NCI-H345 (cell line): ENCODE measurements around the gene POC1B.

Experiments used
- DNase-seq: peaks from one replicate; lab custom pipeline; 2025; lab: John Stamatoyannopoulos, UW

Gene POC1B

GRCh38 chr12:89525824-89526770 lies at the start of gene POC1B:
TSS of gene POC1B (minus strand) at chr12:89526047. CDS start at chr12:89525895, 152 bp downstream.
- peak; percentile 80 for DNase-seq

- no peak for DNase-seq
Observed at GRCh38 chr12:89575374-89575773, 49.5 kb upstream of the POC1B start.

DNA sequence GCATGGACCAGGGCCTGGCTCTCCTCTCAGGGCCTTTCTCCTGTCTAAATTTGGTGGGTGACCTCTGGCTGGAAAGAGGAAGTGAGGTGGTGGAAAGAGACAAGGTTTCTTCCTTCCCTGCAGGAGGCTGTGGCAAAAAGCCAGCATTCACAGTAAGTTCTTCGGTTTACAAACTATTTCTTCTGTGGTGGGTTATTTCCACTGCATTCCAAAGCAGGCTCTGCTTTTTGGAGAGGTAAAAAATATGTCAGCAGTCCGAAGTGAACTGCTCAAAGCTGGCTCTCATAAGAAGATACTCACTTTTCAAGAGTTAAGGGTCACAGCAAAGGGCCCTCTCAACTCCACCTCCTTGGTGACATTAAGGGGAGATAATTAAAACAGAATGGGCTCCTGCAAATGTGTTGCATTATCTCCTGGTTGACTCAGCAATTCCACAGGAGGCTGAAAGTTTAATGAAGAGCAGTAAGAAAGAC lies 48.9 kb upstream of the POC1B start:
- no peak for DNase-seq

DNA sequence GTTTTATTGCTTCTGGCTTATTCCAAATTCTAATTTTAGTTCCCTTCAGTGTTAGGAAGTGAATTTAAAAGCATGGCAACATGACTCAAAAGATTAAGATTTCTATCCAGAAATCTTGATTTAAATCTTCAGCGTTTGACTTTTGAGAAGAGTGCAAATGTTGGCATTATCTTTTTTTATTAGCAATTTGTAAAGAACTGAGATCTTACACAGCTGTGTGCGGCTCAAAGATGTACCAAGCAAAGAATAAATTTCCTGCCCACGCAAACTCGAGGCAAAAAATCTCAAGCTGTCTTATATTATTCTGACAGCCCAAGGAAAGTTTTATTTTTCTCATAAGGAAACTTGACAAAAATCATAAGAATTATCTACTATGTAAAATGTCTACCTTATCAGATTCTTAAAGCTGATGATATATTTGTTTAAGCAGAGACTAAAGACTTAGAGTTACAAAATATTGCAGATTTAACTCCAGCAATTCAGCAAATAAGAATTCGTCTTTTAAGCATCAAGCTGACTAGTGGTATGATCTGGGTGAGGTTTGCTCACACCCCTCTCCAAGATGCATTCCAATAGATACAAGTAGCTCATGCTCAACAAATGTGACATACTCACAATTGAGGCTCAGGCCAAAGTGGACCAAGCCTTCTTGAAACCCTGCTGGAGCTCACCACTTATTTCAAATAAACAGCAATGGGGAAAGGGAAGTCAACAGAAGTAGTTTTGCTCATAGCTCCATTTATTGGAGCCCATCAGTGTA lies 47.4 kb upstream of the POC1B start:
- no peak for DNase-seq

- DNase-seq: no peak
Observed at GRCh38 chr12:89571491-89572195, 45.8 kb upstream of the POC1B start.

- DNase-seq: no peak
Observed at GRCh38 chr12:89568484-89568883, 42.6 kb upstream of the POC1B start.

GRCh38 chr12:89567691-89568239 lies 41.9 kb upstream of the POC1B start:
- DNase-seq: no peak

GRCh38 chr12:89566615-89567014 lies 40.8 kb upstream of the POC1B start:
- DNase-seq: no peak

DNA sequence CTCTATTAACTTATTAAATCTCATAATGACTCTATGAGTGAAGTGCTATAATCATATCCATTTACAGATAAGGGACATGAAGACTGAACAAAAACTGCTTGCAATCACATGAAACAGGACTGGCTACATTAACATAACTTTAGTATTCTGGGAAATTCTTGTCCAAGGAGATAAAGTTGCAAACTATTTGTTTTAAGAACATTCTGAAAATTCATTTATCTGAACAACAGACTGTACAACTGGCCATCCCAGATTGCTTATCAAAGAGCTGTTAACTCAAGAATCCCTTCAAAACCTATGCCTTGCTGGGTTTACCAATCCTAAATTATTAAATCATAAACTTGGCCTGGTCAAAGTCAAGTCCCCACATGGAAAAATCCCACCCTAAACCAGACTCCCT lies 39.2 kb upstream of the POC1B start:
- no peak for DNase-seq

DNA sequence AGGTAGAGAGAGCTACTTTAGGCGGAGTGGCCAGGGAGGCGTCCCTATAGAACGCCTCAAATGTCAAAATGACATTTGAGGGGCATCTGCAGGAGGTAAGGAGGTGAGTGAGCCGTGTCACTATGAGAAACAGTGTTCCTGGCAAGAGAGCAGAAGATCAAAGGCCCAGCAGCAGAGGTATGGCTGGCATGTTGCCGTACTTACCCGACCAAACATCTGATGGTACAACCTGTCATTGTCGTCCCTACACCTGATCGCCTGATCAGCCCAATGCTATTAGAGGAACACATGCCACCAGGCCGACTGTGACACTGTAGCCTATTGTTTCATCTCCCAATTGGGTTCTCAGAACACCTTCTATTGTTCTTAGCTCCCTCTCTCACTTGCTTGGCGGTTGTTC lies 33.9 kb upstream of the POC1B start:
- no peak for DNase-seq

DNA sequence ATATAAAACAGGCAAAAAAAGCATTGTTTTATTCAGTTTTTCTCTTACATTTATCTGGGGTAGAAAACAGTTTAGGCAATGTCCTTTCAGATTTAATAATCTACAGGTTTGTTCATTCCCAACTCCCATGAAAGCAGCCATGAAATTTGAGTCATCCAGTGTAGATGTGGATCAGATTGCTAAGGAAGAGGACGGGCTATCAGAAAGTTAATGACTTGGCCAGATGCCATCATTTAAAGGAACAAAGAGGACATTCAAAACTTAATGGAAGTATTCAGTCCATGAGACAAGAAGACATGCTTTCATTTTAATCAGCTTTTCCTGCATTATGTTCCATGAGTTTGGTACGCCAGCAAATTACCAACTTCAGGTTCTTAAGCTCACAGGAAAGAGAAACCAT lies 31.1 kb upstream of the POC1B start:
- DNase-seq: no peak

DNA sequence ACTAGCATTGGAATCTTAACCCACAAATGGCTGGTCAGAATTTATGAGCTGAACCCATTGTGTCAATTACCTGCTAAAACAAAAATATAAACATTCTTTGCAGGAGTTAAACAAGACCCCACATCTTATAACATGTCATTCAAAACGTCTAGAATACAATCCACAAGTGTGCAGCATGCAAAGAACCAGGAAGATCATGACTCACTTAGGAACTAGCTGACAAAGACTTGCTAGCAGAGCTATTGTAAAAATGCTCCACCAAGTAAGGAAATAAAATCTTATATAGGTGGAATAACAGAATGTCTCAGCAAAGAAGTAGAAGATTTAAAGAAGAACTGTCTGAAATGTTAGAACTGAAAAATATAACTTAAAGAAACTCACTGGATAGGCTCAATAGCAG lies 26.5 kb upstream of the POC1B start:
- DNase-seq: no peak

DNA sequence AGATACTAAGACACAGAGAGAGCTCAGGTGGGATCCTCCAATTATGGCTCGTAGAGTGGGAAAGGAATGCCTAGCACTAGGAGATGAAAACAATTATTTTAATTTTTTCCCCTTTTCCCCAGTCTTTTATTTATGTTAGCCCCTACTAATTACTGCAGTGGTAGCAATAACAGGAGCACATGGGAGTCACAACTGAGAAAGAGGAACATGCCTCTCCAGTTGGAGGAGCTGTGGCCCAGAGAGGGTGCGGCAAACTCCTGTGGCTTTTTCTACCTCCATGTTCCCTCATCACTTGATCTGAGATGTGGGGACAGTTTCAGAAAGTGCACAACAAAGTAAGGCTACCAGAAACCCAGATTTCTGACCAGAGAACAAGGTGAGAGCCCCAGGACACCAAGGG lies 25.9 kb upstream of the POC1B start:
- DNase-seq: no peak

- DNase-seq: no peak
Observed at GRCh38 chr12:89547101-89547500, 21.3 kb upstream of the POC1B start.

DNA sequence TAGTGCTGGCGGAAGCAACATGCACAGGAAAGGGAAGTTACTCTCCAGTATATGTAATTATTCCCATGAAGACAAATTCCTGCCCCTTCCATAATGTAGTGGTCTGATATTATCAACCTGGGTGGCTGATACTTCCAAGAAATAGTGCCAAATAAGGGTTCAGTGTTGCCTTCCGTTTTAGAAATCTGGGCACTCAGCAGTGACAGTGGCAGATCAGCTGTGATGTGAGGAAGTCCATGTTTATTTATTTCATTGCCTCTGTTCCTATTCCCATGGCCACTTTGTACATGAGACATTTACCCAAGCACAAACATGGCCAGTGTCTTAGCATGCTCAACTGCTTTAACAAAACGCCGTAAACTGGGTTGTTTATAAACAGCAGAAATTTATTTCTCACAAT lies 20.3 kb upstream of the POC1B start:
- DNase-seq: no peak

DNA sequence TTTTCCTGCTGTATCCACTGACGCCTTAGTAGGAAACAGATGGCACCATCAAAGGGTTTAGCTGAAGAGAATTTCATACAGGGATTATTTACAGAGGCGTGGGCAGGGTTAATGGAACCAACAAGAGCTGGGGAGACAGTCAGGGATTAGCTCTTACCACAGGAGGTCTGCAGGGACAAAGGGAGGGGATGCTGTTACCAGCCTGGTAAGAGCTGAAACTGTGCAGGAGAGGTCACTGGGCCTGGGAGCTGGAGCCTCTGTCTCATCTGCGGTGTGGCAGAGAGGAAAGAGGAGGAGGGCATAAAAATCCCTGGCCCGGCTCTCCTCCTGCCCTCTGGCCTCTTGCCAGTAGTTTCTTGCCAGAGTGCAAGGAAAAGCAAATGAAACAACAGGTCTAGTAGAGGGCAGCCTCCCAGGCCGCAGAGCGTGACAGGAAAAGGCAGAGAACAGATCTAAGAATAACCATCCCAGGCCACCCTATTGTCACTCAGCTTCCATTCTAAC lies 18.9 kb upstream of the POC1B start:
- peak; percentile 65 for DNase-seq

- no peak for DNase-seq
Observed at GRCh38 chr12:89544022-89544421, 18.2 kb upstream of the POC1B start.

- peak; percentile 61 for DNase-seq
Observed at GRCh38 chr12:89542912-89543592, 17.2 kb upstream of the POC1B start.

DNA sequence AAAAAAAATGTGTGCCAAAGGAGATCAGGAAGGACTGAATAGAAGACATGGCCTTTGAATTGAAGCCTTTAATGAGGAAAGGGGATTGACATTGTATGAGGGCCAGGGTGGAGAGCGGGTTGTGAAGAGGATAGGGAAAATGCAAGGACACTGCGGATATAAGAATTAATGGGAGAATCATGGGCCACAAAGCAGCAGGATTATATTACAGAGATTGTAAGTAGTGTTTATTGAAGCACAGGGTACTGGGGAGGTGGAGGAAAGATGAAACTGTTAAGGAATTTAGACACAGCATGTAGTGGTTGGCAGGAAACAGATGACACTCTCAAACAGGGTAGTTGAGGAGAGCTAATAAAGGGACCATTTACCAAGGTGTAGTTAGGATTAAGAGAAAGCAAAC lies 16.4 kb upstream of the POC1B start:
- DNase-seq: no peak

DNA sequence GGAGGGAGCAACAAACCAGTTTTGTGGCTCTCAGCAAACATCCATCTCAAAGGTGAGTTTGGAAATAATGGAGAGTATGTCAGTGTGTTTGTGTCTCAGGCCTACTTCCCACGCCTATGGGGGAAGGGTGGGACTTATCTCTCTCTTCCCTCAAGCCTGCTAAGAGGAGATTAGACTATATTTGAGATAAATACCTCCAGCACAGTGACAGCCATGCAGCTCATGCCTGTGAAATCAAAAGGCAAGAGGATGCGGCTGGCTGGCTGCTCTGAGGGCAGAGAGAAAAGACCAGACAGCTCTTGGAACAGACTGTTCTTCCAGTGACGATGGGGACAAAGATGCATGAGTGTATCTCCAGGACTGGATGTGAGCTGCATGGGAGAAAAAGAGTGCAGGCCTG lies 14.7 kb upstream of the POC1B start:
- DNase-seq: no peak
